22Rv1 (cell line): ENCODE results near the gene TCERG1L.
"Not testable (repeated sequence)": the region's sequence is repeated elsewhere in the genome, so short reads cannot be mapped to it uniquely, and the experiment has no call there.

Experiments used
- H3K27ac ChIP-seq: fragments of 450-650 bp; 2 replicates; pipeline ENCODE4 v1.5.1; 2017
- ZFX ChIP-seq: fragments of 450-650 bp; IDR thresholded peaks from 2 replicates; pipeline ENCODE4 v1.6.1; 2017; ENCODE audit warnings: antibody characterized with exemption, borderline replicate concordance
- TF ChIP-seq, protein P1 (sequence below): fragments of 450-650 bp; IDR thresholded peaks from 2 replicates; pipeline ENCODE4 v1.5.1; 2017; ENCODE audit warnings: mild to moderate bottlenecking

TCERG1L gene

DNA sequence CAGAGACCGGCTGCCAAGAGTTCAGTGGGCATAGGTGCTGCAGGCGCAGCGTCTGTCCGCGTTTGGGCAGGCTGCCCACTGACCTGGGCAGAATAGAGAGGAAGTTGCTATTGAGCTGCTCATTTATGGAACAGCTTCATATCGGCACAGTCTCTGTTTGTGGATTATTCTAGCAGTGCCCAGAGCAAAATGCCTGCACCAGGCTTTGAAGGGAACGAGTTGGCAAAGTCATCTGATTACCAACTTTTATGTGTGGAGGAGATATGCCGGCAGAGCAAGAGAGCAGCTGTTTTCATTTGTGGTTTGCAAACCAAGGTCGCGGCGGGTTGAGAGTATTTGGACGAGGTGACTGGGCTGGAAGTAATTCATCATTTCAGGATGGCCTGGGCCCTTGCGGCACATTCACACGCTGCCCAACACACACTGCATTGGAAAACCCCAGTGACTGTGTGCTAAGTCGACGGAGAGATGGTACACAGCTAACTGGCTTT is 228.5 kb downstream of the TCERG1L start:
- TF ChIP-seq, protein P1, sequence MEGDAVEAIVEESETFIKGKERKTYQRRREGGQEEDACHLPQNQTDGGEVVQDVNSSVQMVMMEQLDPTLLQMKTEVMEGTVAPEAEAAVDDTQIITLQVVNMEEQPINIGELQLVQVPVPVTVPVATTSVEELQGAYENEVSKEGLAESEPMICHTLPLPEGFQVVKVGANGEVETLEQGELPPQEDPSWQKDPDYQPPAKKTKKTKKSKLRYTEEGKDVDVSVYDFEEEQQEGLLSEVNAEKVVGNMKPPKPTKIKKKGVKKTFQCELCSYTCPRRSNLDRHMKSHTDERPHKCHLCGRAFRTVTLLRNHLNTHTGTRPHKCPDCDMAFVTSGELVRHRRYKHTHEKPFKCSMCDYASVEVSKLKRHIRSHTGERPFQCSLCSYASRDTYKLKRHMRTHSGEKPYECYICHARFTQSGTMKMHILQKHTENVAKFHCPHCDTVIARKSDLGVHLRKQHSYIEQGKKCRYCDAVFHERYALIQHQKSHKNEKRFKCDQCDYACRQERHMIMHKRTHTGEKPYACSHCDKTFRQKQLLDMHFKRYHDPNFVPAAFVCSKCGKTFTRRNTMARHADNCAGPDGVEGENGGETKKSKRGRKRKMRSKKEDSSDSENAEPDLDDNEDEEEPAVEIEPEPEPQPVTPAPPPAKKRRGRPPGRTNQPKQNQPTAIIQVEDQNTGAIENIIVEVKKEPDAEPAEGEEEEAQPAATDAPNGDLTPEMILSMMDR: no peak
- no peak for TF ChIP-seq ZFX
- no peak overlapping the region for H3K27ac ChIP-seq

DNA sequence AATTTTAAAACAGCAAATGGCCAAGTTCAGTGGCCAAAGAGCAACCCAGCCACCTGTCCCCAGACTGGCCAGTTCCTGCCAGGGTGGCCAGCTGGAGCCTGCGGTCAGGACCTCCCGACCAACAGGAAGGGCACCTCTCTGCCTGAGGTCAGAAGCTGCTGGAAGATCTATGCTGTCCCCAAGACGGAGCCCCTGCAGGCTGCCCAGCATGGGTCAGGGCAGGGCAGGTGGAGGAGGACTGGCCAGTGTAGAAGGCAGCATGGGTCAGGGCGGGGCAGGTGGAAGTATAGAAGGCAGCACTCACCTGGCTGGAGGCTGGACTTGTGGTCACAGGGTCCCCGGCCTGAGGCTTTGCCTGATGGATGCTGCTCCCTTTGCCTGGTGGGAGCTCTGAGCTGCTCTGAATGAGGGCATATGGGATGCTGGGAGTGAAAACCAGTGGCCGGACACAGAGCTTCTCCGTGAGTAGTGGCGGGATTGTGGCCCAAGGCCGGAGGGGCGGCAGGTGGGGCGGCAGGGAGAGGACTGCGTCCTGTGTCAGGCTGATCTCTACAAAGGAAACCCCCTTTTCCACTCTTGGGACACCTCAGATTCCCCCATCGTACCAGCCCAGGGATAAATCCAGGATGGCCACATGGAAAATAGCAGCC is 229.2 kb downstream of the TCERG1L start:
- TF ChIP-seq, protein P1: no peak
- no peak for TF ChIP-seq ZFX

DNA sequence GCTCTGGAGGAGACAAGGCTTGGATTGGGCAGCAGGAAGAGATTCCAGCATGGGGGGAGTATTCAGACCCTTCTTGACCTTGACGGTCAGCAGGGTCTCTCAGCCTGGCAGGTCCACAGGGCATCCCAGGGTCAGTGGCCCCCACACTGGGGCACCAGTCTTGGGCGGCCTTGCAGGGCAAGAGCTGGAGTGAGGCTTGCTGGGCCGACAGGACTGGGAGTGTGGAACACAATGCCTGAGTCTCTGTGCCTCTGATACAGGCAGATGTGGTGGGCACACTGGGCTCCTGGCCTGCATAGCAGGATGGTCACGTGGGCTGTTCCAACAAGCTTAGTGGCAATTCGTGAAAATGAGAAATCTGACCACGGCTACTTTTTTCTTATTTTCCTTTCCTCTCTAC is 229.7 kb downstream of the TCERG1L start:
- H3K27ac ChIP-seq: no peak overlapping the region
- TF ChIP-seq, protein P1: no peak
- TF ChIP-seq ZFX: no peak

More for the DNA sequence above, 229.2 kb downstream of the TCERG1L start:
- no peak overlapping the region for H3K27ac ChIP-seq

- TF ChIP-seq, protein P1: no peak
- TF ChIP-seq ZFX: no peak
- H3K27ac ChIP-seq: no peak overlapping the region
Observed at GRCh38 chr10:131081376-131081775, 230.1 kb downstream of the TCERG1L start.

DNA sequence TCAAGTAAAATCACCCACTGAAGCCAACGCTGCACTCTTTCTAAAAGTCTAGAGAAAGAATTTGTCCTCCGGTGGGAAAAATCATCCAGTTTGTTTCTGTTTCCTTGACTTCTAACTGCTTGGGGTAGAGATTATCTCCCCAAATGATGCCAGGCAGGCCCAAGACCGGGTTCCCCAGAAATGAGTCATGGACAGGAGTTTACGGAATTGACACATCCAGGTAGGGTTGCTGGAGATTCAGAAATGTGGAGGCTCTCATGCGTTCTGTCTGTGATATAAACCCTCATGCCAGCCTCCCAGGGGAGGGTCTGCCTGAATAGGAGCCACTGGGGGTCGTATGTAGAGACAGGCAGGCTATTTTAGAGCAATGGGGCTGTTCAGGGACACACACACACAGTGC is 230.9 kb downstream of the TCERG1L start:
- TF ChIP-seq ZFX: no peak
- TF ChIP-seq, protein P1: no peak
- H3K27ac ChIP-seq: no peak overlapping the region

- TF ChIP-seq, protein P1: no peak
- TF ChIP-seq ZFX: no peak
- H3K27ac ChIP-seq: no peak overlapping the region
Observed at GRCh38 chr10:131079314-131079713, 232.2 kb downstream of the TCERG1L start.

DNA sequence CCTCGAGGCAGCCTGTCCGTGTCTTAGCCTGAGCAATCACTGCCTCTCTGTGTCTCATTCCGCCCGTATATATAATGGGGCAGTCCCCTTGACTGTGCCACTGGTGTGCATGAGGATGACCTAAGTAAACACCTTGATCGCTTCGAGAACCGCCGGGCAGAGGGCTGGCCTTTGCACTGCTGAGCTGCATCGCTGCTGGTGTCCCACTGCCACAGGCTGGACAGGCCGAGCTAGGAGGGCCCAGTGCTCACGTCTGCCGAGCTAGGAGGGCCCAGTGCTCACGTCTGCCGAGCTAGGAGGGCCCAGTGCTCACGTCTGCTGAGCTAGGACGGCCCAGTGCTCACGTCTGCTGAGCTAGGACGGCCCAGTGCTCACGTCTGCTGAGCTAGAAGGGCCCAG is 232.6 kb downstream of the TCERG1L start:
- not testable (repeated sequence) for H3K27ac ChIP-seq
